Prostate gland (tissue), 2 donors: ENCODE measurements around the gene TNS3. TPM values are rescaled to one million over a fixed set of nuclear protein-coding genes. Genes with fewer than 3 reads are reported as not detected.
A peak's percentile ranks its signal among the peaks of the same experiment; 100 is the strongest.

ENCODE experiments used
- DNase-seq: peaks from one replicate; pipeline ENCODE4 v3.0.0-alpha.2; 2019; ENCODE audit warnings: low spot score
- H3K27ac ChIP-seq, 2 donors: fragments of 200-600 bp; sonication (generic); 2 replicates each; pipeline ENCODE4 v1.5.1; 2017 to 2019
- H3K27me3 ChIP-seq: fragments of 200-600 bp; sonication (generic); replicated peaks from 2 replicates; pipeline ENCODE4 v1.5.1; 2019; ENCODE audit not compliant: insufficient read depth
- H3K36me3 ChIP-seq, 2 donors: fragments of 200-600 bp; sonication (generic); 1 replicate in 1 of 2; 2 replicates in 1 of 2; pipeline versions ENCODE4 v1.5.1 to v1.8.1; 2017 to 2019
- H3K4me1 ChIP-seq: fragments of 200-600 bp; sonication (generic); replicated peaks from 2 replicates; pipeline ENCODE4 v1.5.1; 2019
- H3K4me3 ChIP-seq, 2 donors: fragments of 200-600 bp; sonication (generic); 2 replicates each; pipeline ENCODE4 v1.5.1; 2017 to 2019
- H3K9me3 ChIP-seq: fragments of 200-600 bp; sonication (generic); 2 replicates; pipeline ENCODE4 v1.5.1; 2017
- POLR2A ChIP-seq: fragments of 450-650 bp; IDR thresholded peaks from one replicate; pipeline ENCODE4 v1.6.1; 2016; ENCODE audit warnings: antibody characterized with exemption, mild to moderate bottlenecking
- POLR2AphosphoS5 ChIP-seq: sonication (generic); formaldehyde crosslinking; IDR thresholded peaks from one replicate; pipeline ENCODE4 v1.6.1; 2017; ENCODE audit warnings: antibody characterized with exemption
- WGBS: methylation state at CpG from one replicate; pipeline ENCODE4 v1.1.5; 2018; 5-methylcytosine and 5-hydroxymethylcytosine counted together
- intact Hi-C: fragments of 100-400 bp; cut with DNase I; formaldehyde crosslinking; loops from one replicate; pipeline ENCODE4 v1.14.2; 2022
- total RNA-seq, 2 donors: library from RNA; depleted of rRNA; stranded (reverse); fragments of >200 nt; gene quantifications; one replicate each; pipeline ENCODE4 v1.1.0, GENCODE V29; 2016
- TF ChIP-seq, protein P1 (sequence below), 4 experiments: fragments of 200-600 bp in 2 of 4; fragments of 450-650 bp in 2 of 4; sonication (generic) in 2 of 4; IDR thresholded peaks; 1 replicate in 3 of 4; 2 replicates in 1 of 4; pipeline ENCODE4 v1.5.1; 2016 to 2019; ENCODE audit warnings: antibody characterized with exemption in 4 of 4, mild to moderate bottlenecking in 2 of 4, moderate library complexity in 2 of 4

The TNS3 gene
- total RNA-seq, 2 donors from 2014 or later = 19.5 to 95.8 TPM

DNA sequence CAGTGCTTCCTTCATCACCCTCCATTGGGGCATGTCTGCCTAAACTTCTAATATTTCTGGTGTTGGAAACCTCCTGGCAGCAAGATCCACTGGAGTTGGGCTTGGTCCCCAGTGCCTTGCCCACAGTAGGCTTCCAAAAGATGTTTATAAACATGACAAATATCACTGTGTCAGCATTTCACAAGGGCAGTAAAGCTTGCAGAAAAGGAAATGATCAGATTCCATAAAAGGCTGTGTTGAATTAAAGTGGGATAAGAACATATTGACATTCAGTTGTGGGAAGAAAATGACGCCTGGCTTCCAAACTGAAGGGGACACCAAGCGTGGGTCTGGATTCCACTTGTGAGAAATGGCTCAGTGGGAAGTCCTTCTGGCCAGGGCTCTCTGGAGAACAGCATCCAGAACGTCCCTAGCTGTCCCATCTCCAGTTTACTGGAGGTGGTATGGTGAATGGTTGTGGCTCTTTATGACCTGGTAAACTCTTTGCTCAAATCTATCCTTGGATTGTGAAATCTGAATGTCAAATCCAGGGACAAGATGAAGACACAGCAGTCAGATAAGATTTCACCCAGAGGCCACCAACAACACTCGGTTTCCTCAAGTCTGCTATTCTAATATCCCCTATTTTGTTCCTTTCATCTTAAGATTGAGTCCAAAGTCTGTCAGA lies 287.2 kb downstream of the TNS3 start:
- WGBS = 89% methylated on average over 4 of the region's 4 CpGs
- Histone ChIP-seq H3K27ac (peak overlapping the region in 1 of 2 donors; percentile 26), H3K4me3 (no peak overlapping the region), H3K36me3 (no peaks in the 10 kb centered on the region), H3K4me1 (no peaks in the 10 kb centered on the region), H3K9me3 (no peaks in the 10 kb centered on the region), H3K27me3 (no peaks in the 10 kb centered on the region)
- TF ChIP-seq, protein P1, sequence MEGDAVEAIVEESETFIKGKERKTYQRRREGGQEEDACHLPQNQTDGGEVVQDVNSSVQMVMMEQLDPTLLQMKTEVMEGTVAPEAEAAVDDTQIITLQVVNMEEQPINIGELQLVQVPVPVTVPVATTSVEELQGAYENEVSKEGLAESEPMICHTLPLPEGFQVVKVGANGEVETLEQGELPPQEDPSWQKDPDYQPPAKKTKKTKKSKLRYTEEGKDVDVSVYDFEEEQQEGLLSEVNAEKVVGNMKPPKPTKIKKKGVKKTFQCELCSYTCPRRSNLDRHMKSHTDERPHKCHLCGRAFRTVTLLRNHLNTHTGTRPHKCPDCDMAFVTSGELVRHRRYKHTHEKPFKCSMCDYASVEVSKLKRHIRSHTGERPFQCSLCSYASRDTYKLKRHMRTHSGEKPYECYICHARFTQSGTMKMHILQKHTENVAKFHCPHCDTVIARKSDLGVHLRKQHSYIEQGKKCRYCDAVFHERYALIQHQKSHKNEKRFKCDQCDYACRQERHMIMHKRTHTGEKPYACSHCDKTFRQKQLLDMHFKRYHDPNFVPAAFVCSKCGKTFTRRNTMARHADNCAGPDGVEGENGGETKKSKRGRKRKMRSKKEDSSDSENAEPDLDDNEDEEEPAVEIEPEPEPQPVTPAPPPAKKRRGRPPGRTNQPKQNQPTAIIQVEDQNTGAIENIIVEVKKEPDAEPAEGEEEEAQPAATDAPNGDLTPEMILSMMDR (IDR thresholded peaks at IDR 0.05) = no peak
- TF ChIP-seq POLR2A (no peak), POLR2AphosphoS5 (no peak)
- DNase-seq = no peak
- intact Hi-C loops = no loop called here

DNA sequence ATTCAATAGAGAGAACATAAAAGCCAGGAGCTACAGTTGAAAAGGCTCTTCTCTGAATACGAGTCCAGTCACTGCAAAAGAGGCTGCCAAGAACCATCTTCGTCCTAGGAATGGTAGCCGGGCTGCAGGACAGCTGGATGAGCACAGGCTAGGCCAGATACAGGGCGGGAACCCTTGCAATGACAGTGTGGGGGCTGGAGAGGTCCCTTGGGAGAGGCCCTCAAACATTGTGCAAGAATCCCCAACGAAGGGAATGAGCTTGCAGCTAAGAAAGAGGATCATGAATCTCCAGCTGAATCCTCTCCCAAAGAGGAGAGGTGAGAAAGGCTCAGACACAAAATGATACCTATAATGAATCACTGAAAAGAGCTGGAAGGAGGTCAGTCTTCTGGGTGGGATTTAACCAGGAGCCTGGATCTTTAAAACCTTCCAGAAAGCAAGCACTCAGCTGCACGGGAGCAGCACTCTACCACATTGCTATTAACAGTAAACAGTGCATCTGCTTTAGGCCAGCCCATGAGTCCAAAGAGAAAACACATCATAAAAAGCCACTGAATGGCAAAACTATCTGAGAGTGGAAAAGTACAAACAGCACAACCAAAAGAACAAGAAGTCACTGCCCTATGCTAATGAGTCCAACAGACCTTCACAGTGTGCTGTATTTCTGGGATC lies 287.9 kb downstream of the TNS3 start:
- H3K36me3 ChIP-seq = no peaks in the 10 kb centered on the region
- TF ChIP-seq POLR2A (no peak), POLR2AphosphoS5 (peak; percentile 16)
- TF ChIP-seq, protein P1 (IDR thresholded peaks at IDR 0.05) = no peak
- DNase-seq = no peak

DNA sequence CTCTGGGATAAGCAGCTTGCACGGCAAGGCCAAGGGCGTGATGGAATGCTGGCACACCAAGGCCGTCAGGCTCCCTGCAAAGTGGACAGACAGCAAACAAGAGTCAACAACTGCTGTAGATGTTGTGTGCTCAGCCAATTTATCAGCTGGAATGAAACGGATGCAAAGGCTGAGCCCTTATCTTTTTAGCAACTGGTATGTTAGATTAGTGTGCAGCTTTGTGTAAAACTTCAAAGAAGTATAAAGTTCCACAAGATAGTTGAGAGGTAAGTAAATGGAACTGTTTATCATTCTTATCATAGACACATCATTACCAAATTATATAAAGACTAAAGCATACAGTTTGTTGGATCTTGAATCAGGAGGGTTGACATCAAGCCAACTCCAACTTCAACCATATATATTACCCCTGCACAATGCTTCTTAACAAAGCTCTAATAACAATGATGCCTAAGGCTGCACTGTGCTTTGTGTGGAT lies 289.0 kb downstream of the TNS3 start:
- peak; percentile 33 for DNase-seq
- 41% methylated on average over 4 of the region's 4 CpGs for WGBS
- Histone ChIP-seq H3K4me3 (no peak overlapping the region), H3K4me1 (no peaks in the 10 kb centered on the region), H3K27me3 (no peaks in the 10 kb centered on the region), H3K9me3 (no peaks in the 10 kb centered on the region), H3K36me3 (no peaks in the 10 kb centered on the region), H3K27ac (no peak overlapping the region)
- TF ChIP-seq POLR2AphosphoS5 = peak; percentile 52
- TF ChIP-seq, protein P1 (IDR thresholded peaks at IDR 0.05) = no peak
- intact Hi-C loops = no loop called here

More for the DNA sequence above, 287.9 kb downstream of the TNS3 start:
- Histone ChIP-seq H3K4me3 (no peak overlapping the region), H3K9me3 (no peaks in the 10 kb centered on the region), H3K4me1 (no peaks in the 10 kb centered on the region), H3K27me3 (no peaks in the 10 kb centered on the region), H3K27ac (peak overlapping the region in 1 of 2 donors; percentile 26)
- WGBS = 70% methylated on average over 6 of the region's 6 CpGs
- intact Hi-C loops = no loop called here

DNA sequence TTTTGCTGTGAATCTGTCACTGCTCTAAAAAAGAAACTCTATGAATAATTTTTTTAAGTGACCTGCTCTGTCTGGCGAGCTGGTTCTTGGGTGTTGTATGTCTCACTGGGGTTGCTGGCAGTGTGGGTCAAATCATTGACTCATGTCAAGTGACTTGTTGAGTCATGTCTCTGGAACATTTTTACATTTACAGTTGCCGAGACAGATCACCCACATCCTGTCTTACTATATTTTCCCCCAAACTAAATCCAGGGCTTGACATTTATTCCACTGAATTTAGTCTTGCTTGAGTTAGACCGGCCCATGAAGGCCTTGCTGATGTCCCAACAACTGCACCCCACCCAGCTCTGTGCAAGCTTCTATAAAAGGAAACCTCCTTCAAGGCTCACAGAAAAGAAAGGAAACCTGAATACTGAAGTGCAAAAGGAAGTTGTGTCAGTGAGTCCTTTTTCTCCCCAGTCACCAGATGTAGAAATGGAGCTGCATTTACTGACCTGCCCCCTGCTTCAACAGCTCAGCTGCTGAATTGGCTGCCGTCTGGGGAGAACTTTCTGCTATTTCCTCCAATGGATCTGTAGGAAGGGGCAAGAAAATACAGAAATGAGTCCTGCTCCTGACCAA lies 290.3 kb downstream of the TNS3 start:
- 54% methylated on average over 4 of the region's 4 CpGs for WGBS
- intact Hi-C loops = no loop called here
- Histone ChIP-seq H3K27me3 (no peaks in the 10 kb centered on the region), H3K36me3 (no peaks in the 10 kb centered on the region), H3K27ac (no peak overlapping the region), H3K4me3 (no peak overlapping the region), H3K9me3 (no peaks in the 10 kb centered on the region), H3K4me1 (no peaks in the 10 kb centered on the region)
- no peak for DNase-seq
- TF ChIP-seq, protein P1 (IDR thresholded peaks at IDR 0.05) = no peak
- TF ChIP-seq POLR2AphosphoS5 (no peak), POLR2A (no peak)
